H9 (cell line): ENCODE measurements around the gene NSMF. TPM values are rescaled to one million over a fixed set of nuclear protein-coding genes. Genes with fewer than 3 reads are reported as not detected.

Experiments
- DNase-seq: peaks from one replicate; pipeline ENCODE4 v3.0.0-alpha.2; 2017
- H2AFZ ChIP-seq: one replicate; pipeline ENCODE4 v1.6.1; 2013; ENCODE audit warnings: mild to moderate bottlenecking, low read length, control low read depth, moderate library complexity
- H2AK5ac ChIP-seq: 2 replicates; pipeline ENCODE4 v1.6.1; 2013; ENCODE audit warnings: low read length, control low read depth, mixed read lengths; ENCODE audit not compliant: insufficient read length
- H2BK120ac ChIP-seq: one replicate; pipeline ENCODE4 v1.6.1; 2013; ENCODE audit warnings: low read depth, mild to moderate bottlenecking, low read length, control low read depth, inconsistent platforms; ENCODE audit not compliant: poor library complexity, severe bottlenecking
- H2BK12ac ChIP-seq: 2 replicates; pipeline ENCODE4 v1.6.1; 2013; ENCODE audit warnings: low read length, control low read depth, mixed read lengths, low read depth; ENCODE audit not compliant: insufficient read length
- H2BK15ac ChIP-seq: 2 replicates; pipeline ENCODE4 v1.6.1; 2013; ENCODE audit warnings: low read depth, low read length, control low read depth
- H2BK20ac ChIP-seq: one replicate; pipeline ENCODE4 v1.6.1; 2013; ENCODE audit warnings: low read depth, mild to moderate bottlenecking, low read length, control low read depth, inconsistent platforms; ENCODE audit not compliant: poor library complexity, severe bottlenecking
- H2BK5ac ChIP-seq: 2 replicates; pipeline ENCODE4 v1.6.1; 2013; ENCODE audit warnings: low read length, control low read depth, mixed read lengths; ENCODE audit not compliant: insufficient read length
- H3K14ac ChIP-seq: 2 replicates; pipeline ENCODE4 v1.6.1; 2013; ENCODE audit warnings: low read length, control low read depth; ENCODE audit not compliant: insufficient read depth
- H3K18ac ChIP-seq: 2 replicates; pipeline ENCODE4 v1.6.1; 2013; ENCODE audit warnings: low read depth, mild to moderate bottlenecking, mixed read lengths, low read length, control low read depth; ENCODE audit not compliant: insufficient read length
- H3K23ac ChIP-seq: 2 replicates; pipeline ENCODE4 v1.6.1; 2013; ENCODE audit warnings: low read length, control low read depth, mixed read lengths, low read depth; ENCODE audit not compliant: insufficient read length
- H3K23me2 ChIP-seq: 2 replicates; pipeline ENCODE4 v1.6.1; 2013; ENCODE audit warnings: low read depth, mild to moderate bottlenecking, mixed read lengths, low read length, control low read depth; ENCODE audit not compliant: insufficient read length, poor library complexity, severe bottlenecking
- H3K27ac ChIP-seq: 2 replicates; pipeline ENCODE4 v1.5.1; 2013; ENCODE audit warnings: low read length, control low read depth, mixed read lengths, low read depth; ENCODE audit not compliant: insufficient read length
- H3K27me3 ChIP-seq: 2 replicates; pipeline ENCODE4 v1.6.1; 2013; ENCODE audit warnings: low read length, control low read depth, inconsistent platforms; ENCODE audit not compliant: insufficient read depth
- H3K4ac ChIP-seq: 2 replicates; pipeline ENCODE4 v1.6.1; 2013; ENCODE audit warnings: low read depth, mild to moderate bottlenecking, control low read depth, inconsistent platforms, low read length, moderate library complexity
- H3K4me1 ChIP-seq: 2 replicates; pipeline ENCODE4 v1.6.1; 2013; ENCODE audit warnings: low read length, control low read depth, inconsistent platforms; ENCODE audit not compliant: insufficient read depth
- H3K4me2 ChIP-seq: 2 replicates; pipeline ENCODE4 v1.6.1; 2013; ENCODE audit warnings: low read length, control low read depth, mixed read lengths; ENCODE audit not compliant: insufficient read length, insufficient read depth
- H3K56ac ChIP-seq: 2 replicates; pipeline ENCODE4 v1.6.1; 2013; ENCODE audit warnings: low read depth, mild to moderate bottlenecking, mixed read lengths, low read length, control low read depth; ENCODE audit not compliant: insufficient read length
- H3K79me1 ChIP-seq: 2 replicates; pipeline ENCODE4 v1.6.1; 2013; ENCODE audit warnings: low read depth, mild to moderate bottlenecking, moderate library complexity, low read length, control low read depth, inconsistent platforms; ENCODE audit not compliant: insufficient read depth, poor library complexity, severe bottlenecking
- H3K79me2 ChIP-seq: 2 replicates; pipeline ENCODE4 v1.6.1; 2013; ENCODE audit warnings: low read length, control low read depth, inconsistent platforms; ENCODE audit not compliant: insufficient read depth
- H3K9ac ChIP-seq: 2 replicates; pipeline ENCODE4 v1.6.1; 2013; ENCODE audit warnings: low read length, control low read depth, mixed read lengths; ENCODE audit not compliant: insufficient read length; ENCODE audit errors: extremely low read depth
- H3K9me3 ChIP-seq: one replicate; pipeline ENCODE4 v1.6.1; 2013; ENCODE audit warnings: low read depth, low read length, inconsistent platforms; ENCODE audit not compliant: control insufficient read depth
- H3T11ph ChIP-seq: one replicate; pipeline ENCODE4 v1.6.1; 2013; ENCODE audit warnings: mild to moderate bottlenecking, low read length, control low read depth, inconsistent platforms
- H4K20me1 ChIP-seq: one replicate; pipeline ENCODE4 v1.6.1; 2013; ENCODE audit not compliant: control insufficient read depth, insufficient read length, insufficient read depth
- H4K5ac ChIP-seq: 2 replicates; pipeline ENCODE4 v1.6.1; 2013; ENCODE audit warnings: low read depth, mild to moderate bottlenecking, mixed read lengths, low read length, control low read depth; ENCODE audit not compliant: insufficient read length
- H4K8ac ChIP-seq: replicated peaks from 2 replicates; pipeline ENCODE4 v1.6.1; 2013; ENCODE audit warnings: low read length, control low read depth, mixed read lengths, low read depth; ENCODE audit not compliant: insufficient read length
- H4K91ac ChIP-seq: 2 replicates; pipeline ENCODE4 v1.6.1; 2013; ENCODE audit warnings: low read depth, mild to moderate bottlenecking, moderate library complexity, mixed read lengths, low read length, control low read depth; ENCODE audit not compliant: insufficient read length
- H3K27ac Mint-ChIP-seq, 3 experiments: 2 replicates in 2 of 3; 3 replicates in 1 of 3; pipeline ENCODE4 v1.8.0; 2020 to 2021; ENCODE audit warnings: mixed read lengths in 3 of 3, mild to moderate bottlenecking in 1 of 3, moderate library complexity in 1 of 3
- H3K27me3 Mint-ChIP-seq: 2 replicates; pipeline ENCODE4 v1.8.0; 2021; ENCODE audit warnings: low read depth, mild to moderate bottlenecking, moderate library complexity, mixed read lengths
- H3K36me3 Mint-ChIP-seq, 3 experiments: 2 replicates in 2 of 3; 3 replicates in 1 of 3; pipeline ENCODE4 v1.8.0; 2020 to 2021; ENCODE audit warnings: low read depth in 3 of 3, mixed read lengths in 3 of 3; ENCODE audit not compliant: insufficient read depth in 1 of 3
- H3K4me1 Mint-ChIP-seq, 2 experiments: 2 replicates each; pipeline ENCODE4 v1.8.0; 2020; ENCODE audit warnings: mixed read lengths in 2 of 2
- H3K4me3 Mint-ChIP-seq, 2 experiments: 2 replicates in 1 of 2; 3 replicates in 1 of 2; pipeline ENCODE4 v1.8.0; 2020 to 2021; ENCODE audit warnings: mild to moderate bottlenecking in 2 of 2, mixed read lengths in 2 of 2, moderate library complexity in 1 of 2
- H3K9me3 Mint-ChIP-seq, 2 experiments: 2 replicates in 1 of 2; 3 replicates in 1 of 2; pipeline ENCODE4 v1.8.0; 2020; ENCODE audit warnings: mild to moderate bottlenecking in 2 of 2, mixed read lengths in 2 of 2, moderate library complexity in 1 of 2
- WGBS: extraction: QIAGEN DNeasy Blood & Tissue Kit; methylation state at CpG from one replicate; pipeline ENCODE4 v1.1.7; 2013; ENCODE audit warnings: missing lambda C conversion rate, low lambda C conversion rate, mixed read lengths; ENCODE audit not compliant: insufficient read length; ENCODE audit errors: extremely low coverage; 5-methylcytosine and 5-hydroxymethylcytosine counted together
- microRNA-seq: library from miRNA; unstranded; fragments of <30 nt; microRNA quantifications from one replicate; pipeline ENCODE4, GENCODE V29; 2020; ENCODE audit warnings: borderline microRNAs expressed
- total RNA-seq: library from RNA; stranded (reverse); gene quantifications from 2 replicates; pipeline ENCODE4 v1.2.1, GENCODE V29; 2021
- TF ChIP-seq, protein P1 (sequence below): fragments of 200-600 bp; sonication (generic); conservative IDR thresholded peaks from 3 replicates; pipeline ENCODE4 v1.8.0; 2021; ENCODE audit warnings: antibody characterized with exemption, mild to moderate bottlenecking

Gene NSMF
- total RNA-seq, 1 experiment from 2014 or later = 46.3 TPM

DNA sequence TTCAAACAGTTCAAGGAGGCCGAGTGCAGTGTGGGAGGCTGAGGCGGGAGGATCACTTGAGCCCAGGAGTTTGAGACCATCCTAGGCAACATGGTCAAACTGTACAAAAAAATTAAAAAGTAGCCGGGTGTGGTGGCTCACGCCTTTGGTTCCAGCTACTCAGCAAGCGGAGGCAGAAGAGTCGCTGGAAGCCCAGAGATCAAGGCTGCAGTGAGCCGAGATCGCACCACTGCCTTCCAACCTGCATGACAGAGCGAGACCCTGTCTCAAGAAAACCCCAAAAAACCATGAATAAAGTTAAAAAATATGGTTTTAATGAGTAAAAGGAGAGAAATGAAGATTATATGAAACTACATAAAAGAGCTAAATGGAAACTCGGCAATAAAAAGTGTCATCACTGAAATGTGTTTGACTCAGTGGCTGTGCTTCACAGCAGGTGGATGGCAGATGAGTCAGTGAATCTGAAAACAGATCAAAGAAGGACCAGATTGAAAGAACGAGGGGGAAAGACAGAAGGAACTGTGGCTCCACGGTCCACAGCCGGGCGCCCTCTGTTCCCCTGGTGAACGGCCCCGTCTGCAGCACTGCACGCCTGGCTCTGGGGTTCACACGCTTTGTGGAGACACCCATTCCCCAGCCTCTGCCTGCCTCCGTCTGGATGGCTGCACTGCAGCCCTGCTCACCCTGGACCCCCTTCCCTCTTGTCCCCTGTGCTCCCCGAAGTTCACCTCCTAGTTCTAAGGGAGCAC lies 61.3 kb downstream of the NSMF start:
- Histone ChIP-seq H3K4me1 (no peaks in the 10 kb centered on the region), H2BK120ac (no peak overlapping the region), H3K79me2 (no peaks in the 10 kb centered on the region), H3T11ph (no peak overlapping the region), H3K14ac (no peak overlapping the region), H3K4ac (no peak overlapping the region), H3K4me2 (no peak overlapping the region), H4K20me1 (no peaks in the 10 kb centered on the region), H2BK5ac (no peak overlapping the region), H3K79me1 (no peaks in the 10 kb centered on the region), H3K56ac (no peak overlapping the region), H4K5ac (no peak overlapping the region), H2BK20ac (no peak overlapping the region), H3K18ac (no peak overlapping the region), H3K23me2 (no peaks in the 10 kb centered on the region), H2BK15ac (no peak overlapping the region), H3K9me3 (no peaks in the 10 kb centered on the region), H4K91ac (no peak overlapping the region), H2AK5ac (no peak overlapping the region), H4K8ac (no peak overlapping the region), H3K27ac (no peak overlapping the region), H2AFZ (no peak overlapping the region), H2BK12ac (no peak overlapping the region), H3K27me3 (no peaks in the 10 kb centered on the region), H3K23ac (no peak overlapping the region), H3K9ac (no peak overlapping the region)
- TF ChIP-seq, protein P1, sequence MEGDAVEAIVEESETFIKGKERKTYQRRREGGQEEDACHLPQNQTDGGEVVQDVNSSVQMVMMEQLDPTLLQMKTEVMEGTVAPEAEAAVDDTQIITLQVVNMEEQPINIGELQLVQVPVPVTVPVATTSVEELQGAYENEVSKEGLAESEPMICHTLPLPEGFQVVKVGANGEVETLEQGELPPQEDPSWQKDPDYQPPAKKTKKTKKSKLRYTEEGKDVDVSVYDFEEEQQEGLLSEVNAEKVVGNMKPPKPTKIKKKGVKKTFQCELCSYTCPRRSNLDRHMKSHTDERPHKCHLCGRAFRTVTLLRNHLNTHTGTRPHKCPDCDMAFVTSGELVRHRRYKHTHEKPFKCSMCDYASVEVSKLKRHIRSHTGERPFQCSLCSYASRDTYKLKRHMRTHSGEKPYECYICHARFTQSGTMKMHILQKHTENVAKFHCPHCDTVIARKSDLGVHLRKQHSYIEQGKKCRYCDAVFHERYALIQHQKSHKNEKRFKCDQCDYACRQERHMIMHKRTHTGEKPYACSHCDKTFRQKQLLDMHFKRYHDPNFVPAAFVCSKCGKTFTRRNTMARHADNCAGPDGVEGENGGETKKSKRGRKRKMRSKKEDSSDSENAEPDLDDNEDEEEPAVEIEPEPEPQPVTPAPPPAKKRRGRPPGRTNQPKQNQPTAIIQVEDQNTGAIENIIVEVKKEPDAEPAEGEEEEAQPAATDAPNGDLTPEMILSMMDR = no peak
- Mint-ChIP-seq H3K4me1 (no peaks in the 10 kb centered on the region), H3K36me3 (peaks cover 12 to 21% (median 20%) of the 10 kb centered on the region in 3 experiments), H3K27me3 (no peaks in the 10 kb centered on the region; the same call in 1 of the 2 replicates), H3K27ac (no peak overlapping the region), H3K4me3 (no peak overlapping the region), H3K9me3 (peaks cover 10 to 13% of the 10 kb centered on the region in 2 experiments)
- no peak for DNase-seq
- whole genome bisulfite sequencing = 100% methylated on average over 1 of the region's 20 CpGs

Small RNA genes lying within 50 kb of the gene (microRNA-seq; reads per million reads assigned to microRNA genes)
- 0.35 reads per million for gene MIR7114

Other genes starting within 250 kb of the NSMF start
- 7.7 and 8.1 TPM in 2 replicates for gene RNF208, start 237.1 kb downstream of the NSMF start, total RNA-seq
- gene CYSRT1, start 234.2 kb downstream of the NSMF start, total RNA-seq = 1.0 and 1.9 TPM in 2 replicates
- gene RNF224, start 231.8 kb downstream of the NSMF start, total RNA-seq = 0.15 and 0.20 TPM in 2 replicates
- not detected in 2 replicates for gene SLC34A3, start 228.4 kb downstream of the NSMF start, total RNA-seq
- 378 and 386 TPM in 2 replicates for gene TUBB4B, start 218.0 kb downstream of the NSMF start, total RNA-seq
- gene STPG3, start 208.0 kb downstream of the NSMF start, total RNA-seq = not detected in 2 replicates
- 71.4 and 71.7 TPM in 2 replicates for gene NELFB, start 204.0 kb downstream of the NSMF start, total RNA-seq
- gene TOR4A, start 181.6 kb downstream of the NSMF start, total RNA-seq = 5.9 and 6.2 TPM in 2 replicates
- 22.8 and 23.8 TPM in 2 replicates for gene NRARP, start 157.1 kb downstream of the NSMF start, total RNA-seq
- 13.5 and 15.3 TPM in 2 replicates for gene EXD3, start 36.2 kb downstream of the NSMF start, total RNA-seq
- 1.8 and 2.0 TPM in 2 replicates for gene NOXA1, start 35.9 kb downstream of the NSMF start, total RNA-seq
- 0.77 and 0.90 TPM in 2 replicates for gene ENTPD8, start 18.0 kb downstream of the NSMF start, total RNA-seq
- 1.6 and 1.8 TPM in 2 replicates for gene PNPLA7, start 91.1 kb upstream of the NSMF start, total RNA-seq
- gene MRPL41, start 92.5 kb upstream of the NSMF start, total RNA-seq = 52.2 and 53.6 TPM in 2 replicates
- 49.2 and 51.3 TPM in 2 replicates for gene DPH7, start 119.6 kb upstream of the NSMF start, total RNA-seq
- 79.2 and 82.3 TPM in 2 replicates for gene ZMYND19, start 131.2 kb upstream of the NSMF start, total RNA-seq
- 26.4 and 34.4 TPM in 2 replicates for gene ARRDC1, start 146.4 kb upstream of the NSMF start, total RNA-seq
- gene EHMT1, start 159.7 kb upstream of the NSMF start, total RNA-seq = 112 and 121 TPM in 2 replicates